Uterus (tissue), 2 donors: Measurements from ENCODE around the gene SH3PXD2A.

ENCODE experiments used
- POLR2A ChIP-seq, 2 donors: fragments of 450-650 bp; IDR thresholded peaks; one replicate each; pipeline ENCODE4 v1.6.1; 2016; ENCODE audit warnings: antibody characterized with exemption in 2 of 2, mild to moderate bottlenecking in 1 of 2, moderate library complexity in 1 of 2
- TF ChIP-seq, protein P1 (sequence below), 4 experiments: fragments of 200-600 bp in 2 of 4; fragments of 450-650 bp in 2 of 4; sonication (generic) in 2 of 4; IDR thresholded peaks; one replicate each; pipeline ENCODE4 v1.5.1; 2016 to 2019; ENCODE audit warnings: antibody characterized with exemption in 4 of 4, mild to moderate bottlenecking in 2 of 4, moderate library complexity in 1 of 4

GRCh38 chr10:103714232-103714891 is 141.0 kb downstream of the SH3PXD2A start:
- TF ChIP-seq, protein P1, sequence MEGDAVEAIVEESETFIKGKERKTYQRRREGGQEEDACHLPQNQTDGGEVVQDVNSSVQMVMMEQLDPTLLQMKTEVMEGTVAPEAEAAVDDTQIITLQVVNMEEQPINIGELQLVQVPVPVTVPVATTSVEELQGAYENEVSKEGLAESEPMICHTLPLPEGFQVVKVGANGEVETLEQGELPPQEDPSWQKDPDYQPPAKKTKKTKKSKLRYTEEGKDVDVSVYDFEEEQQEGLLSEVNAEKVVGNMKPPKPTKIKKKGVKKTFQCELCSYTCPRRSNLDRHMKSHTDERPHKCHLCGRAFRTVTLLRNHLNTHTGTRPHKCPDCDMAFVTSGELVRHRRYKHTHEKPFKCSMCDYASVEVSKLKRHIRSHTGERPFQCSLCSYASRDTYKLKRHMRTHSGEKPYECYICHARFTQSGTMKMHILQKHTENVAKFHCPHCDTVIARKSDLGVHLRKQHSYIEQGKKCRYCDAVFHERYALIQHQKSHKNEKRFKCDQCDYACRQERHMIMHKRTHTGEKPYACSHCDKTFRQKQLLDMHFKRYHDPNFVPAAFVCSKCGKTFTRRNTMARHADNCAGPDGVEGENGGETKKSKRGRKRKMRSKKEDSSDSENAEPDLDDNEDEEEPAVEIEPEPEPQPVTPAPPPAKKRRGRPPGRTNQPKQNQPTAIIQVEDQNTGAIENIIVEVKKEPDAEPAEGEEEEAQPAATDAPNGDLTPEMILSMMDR (IDR thresholded peaks at IDR 0.05) = no peak
- TF ChIP-seq POLR2A (IDR thresholded peaks at IDR 0.05) = no peak
